AG09309 (cell line): Measurements from ENCODE around the gene CAST.

Experiments
- DNase-seq: peaks from one replicate; pipeline ENCODE4 v3.0.0-alpha.2; 2010; ENCODE audit warnings: low read depth
- H3K4me3 ChIP-seq: 2 replicates; pipeline ENCODE4 v1.5.1; 2011; ENCODE audit warnings: mild to moderate bottlenecking, low read depth, low read length, moderate library complexity; ENCODE audit not compliant: control insufficient read depth
- TF ChIP-seq, protein P1 (sequence below): IDR thresholded peaks from 2 replicates; pipeline ENCODE4 v1.5.1; 2011; ENCODE audit warnings: mild to moderate bottlenecking, low read depth, low read length, inconsistent platforms; ENCODE audit not compliant: insufficient read depth, control insufficient read depth; ENCODE audit errors: missing control alignments

CAST gene

DNA sequence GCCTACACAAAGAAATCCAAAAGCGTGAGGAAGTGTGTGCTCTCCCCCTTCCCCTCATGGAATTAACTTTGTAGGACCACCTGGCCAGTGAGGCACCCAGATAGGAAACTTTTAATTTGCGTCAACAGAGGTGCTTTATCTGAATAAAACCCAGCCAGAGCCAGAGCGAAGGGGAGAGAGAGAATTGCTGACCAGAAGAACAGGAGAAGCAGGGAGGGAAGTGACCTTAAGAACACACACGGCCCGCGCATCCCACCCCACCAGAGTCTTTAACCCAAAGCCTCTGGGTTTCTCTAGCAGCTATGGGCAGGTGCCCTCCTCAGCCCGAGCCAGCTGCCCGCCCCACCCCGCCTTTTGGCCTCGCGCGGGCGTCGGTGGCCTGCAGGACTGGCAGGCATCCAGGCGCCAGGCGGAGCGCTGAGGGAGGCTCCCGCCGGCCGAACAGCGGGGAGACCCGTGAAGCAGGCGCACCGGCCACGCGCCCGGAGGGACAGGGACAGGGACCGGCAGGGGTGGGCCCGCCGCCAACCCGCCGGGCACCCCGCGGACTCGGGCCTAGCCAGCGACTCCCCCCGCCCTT lies 145.0 kb downstream of the CAST start:
- DNase-seq: no peak
- TF ChIP-seq, protein P1, sequence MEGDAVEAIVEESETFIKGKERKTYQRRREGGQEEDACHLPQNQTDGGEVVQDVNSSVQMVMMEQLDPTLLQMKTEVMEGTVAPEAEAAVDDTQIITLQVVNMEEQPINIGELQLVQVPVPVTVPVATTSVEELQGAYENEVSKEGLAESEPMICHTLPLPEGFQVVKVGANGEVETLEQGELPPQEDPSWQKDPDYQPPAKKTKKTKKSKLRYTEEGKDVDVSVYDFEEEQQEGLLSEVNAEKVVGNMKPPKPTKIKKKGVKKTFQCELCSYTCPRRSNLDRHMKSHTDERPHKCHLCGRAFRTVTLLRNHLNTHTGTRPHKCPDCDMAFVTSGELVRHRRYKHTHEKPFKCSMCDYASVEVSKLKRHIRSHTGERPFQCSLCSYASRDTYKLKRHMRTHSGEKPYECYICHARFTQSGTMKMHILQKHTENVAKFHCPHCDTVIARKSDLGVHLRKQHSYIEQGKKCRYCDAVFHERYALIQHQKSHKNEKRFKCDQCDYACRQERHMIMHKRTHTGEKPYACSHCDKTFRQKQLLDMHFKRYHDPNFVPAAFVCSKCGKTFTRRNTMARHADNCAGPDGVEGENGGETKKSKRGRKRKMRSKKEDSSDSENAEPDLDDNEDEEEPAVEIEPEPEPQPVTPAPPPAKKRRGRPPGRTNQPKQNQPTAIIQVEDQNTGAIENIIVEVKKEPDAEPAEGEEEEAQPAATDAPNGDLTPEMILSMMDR: no peak
- H3K4me3 ChIP-seq: peak overlapping the region; percentile 59

DNA sequence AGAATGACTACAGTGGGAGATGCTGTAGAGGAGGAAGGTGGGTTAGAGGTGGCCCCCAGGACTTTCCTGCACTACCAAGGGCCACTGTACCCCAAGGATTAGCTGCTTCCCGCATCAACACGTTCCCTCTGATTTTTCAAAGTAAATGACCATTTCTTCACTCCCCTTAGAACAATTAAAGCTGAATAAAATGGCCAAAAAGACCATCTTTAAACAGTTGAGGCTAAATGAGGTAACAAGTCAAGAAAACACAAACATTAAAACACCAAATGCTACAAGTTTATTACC lies 146.3 kb downstream of the CAST start:
- H3K4me3 ChIP-seq: peak overlapping the region; percentile 59
- TF ChIP-seq, protein P1: no peak
- no peak for DNase-seq

DNA sequence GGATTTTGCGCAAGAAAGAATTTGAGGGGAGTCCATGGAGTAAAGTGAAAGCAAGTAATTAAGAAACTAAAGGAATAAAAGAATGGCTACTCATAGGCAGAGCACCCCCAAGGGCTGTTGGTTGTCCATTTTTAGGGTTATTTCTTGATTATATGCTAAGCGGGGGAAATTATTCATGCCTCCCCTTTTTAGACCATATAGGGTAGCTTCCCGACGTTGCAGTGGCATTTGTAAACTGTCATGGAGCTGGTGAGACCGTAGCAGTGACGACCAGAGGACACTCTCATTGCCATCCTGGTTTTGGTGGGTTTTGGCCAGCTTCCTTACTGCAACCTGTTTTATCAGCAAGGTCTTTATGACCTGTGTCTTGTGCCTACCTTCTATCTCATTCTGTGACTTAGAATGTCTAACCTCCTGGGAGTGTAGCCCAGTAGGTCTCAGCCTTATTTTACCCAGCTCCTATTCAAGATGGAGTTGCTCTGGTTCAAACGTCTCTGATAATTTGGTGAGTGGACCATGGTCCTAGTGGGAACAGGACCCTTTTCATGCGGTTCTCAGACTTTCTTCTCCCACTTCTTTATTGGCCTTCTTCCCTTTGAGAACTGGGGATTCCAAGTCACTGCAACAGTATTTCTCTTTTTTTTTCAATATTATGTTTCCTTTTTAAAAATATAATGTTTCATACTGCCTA lies 146.8 kb downstream of the CAST start:
- TF ChIP-seq, protein P1: no peak
- DNase-seq: no peak
- no peak overlapping the region for H3K4me3 ChIP-seq

DNA sequence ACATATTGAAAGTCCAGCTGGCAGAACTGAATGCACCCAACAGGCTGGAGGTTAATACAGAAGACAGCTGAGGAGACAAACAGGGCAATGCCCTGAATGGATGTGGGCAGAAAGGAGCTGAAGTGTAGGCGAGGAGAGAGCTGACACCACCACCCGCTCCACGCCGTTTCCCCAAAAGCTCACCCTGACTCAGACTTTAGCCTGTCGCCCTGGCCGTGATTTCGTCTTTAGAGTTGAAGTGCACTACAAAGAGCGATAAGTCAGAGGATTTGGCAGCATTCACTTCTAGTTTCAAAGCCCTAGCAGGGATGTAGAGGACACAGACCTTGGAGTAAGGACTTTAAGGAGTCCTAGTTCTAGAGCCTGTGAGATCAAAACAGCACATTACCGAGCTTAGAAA lies 147.7 kb downstream of the CAST start:
- TF ChIP-seq, protein P1: no peak
- no peak overlapping the region for H3K4me3 ChIP-seq
- no peak for DNase-seq

DNA sequence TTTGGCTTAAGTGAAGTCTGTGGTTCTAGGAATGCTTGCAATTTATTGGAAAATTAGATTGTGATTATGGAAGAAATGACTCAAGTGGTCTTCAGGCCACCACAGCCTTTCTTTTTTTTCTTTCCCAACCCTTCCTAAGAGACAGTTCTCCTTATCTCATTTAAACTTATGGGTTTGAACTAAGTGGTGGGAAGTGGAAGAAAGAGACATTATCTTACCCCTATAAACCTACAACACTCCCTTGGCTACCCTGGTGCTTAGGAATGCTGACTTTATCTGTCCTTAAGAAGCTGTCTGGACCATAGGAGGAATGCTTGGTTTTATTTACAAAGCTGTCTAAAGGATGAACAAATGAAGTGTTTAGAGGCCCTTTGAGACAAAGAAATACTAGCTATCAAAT lies 150.7 kb downstream of the CAST start:
- no peak overlapping the region for H3K4me3 ChIP-seq
- TF ChIP-seq, protein P1: no peak
- no peak for DNase-seq

DNA sequence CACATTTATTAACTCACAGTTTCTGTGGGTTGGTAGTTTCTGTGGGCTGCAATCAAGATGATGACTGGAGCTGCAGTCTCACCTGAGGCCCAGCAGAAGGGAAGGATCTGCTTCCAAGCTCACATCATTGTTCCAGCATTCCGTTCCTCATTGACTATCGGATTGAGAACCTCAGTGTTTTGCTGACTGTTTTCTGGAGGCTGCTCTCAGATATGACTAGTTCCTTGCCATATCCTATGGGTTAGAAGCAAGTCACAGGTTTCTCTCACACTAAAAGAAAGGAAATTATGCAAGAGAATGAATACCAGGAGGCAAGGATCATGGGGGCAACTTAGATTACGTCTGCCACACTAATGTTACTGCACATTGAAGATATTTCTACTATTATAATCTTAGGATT lies 151.9 kb downstream of the CAST start:
- TF ChIP-seq, protein P1: no peak
- no peak for DNase-seq

DNA sequence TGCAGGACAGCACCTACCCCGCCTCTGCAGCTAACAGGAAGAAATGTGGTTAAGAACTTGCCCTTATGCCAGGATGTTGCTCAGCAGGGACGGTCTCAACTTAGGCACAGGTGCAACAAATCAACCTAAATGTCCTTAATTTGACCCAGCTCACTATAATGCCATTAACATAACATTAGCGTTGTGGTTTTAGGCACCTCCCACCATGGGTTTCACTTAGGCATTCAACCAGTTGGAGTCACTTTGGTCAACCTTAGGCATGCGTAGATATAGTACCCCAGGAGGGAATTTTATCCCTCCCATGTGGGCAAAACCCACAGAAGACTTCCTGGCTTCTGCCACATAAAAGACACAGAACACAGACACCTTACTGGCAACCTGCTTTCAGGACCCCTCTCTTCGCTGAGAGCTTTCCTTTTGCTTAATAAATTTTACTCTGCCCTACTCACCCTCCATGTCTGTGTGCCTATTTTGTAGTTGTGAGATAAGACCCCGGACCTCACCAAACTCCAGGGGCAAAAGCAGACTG lies 154.3 kb downstream of the CAST start:
- TF ChIP-seq, protein P1: no peak
- DNase-seq: no peak
- no peak overlapping the region for H3K4me3 ChIP-seq

More for the DNA sequence above, 151.9 kb downstream of the CAST start:
- H3K4me3 ChIP-seq: no peak overlapping the region
